ENCODE results near the gene OR13J1. TPM values are rescaled to one million over a fixed set of nuclear protein-coding genes. Genes with fewer than 3 reads are reported as not detected.

Gene OR13J1
- total RNA-seq, 1 experiment from 2014 or later = not detected

DNA sequence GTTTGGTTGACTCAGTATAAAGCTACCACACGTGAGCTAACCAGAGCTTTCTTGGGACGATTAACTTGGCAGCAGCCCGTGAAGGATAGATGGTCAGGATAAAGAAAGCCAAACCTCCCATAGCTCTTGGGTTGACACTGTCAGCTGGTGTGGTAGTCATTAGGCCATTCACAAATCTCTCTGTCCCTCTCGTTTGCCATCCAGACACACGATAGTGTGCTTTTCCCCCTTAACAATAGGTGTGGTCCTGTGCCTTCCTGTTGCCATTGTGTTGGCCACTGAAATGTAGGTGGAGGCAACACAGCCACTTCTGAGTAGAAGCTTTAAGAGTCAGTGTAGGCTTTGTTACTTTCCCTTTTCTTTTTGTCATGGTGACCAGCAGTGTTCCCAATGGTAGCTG, 11.7 kb downstream of the OR13J1 start:
- no peak overlapping the region for H3K27ac ChIP-seq (ENCODE audit: low read depth, low read length, poor library complexity, severe bottlenecking)
- no TSS peak for BruUV-seq (replicated peaks)
- no peaks in the 10 kb centered on the region for H3K4me1 ChIP-seq (ENCODE audit: insufficient read depth, low read length, poor library complexity, severe bottlenecking)
- intact Hi-C loops (cut with micrococcal nuclease; ENCODE audit: unreplicated experiment) = no loop called here
- H3K4me3 ChIP-seq (ENCODE audit: low read depth, low read length, poor library complexity, severe bottlenecking) = no peak overlapping the region
- H3K9me3 ChIP-seq (ENCODE audit: low read depth, low read length, poor library complexity, severe bottlenecking) = no peaks in the 10 kb centered on the region
- H3K36me3 ChIP-seq (ENCODE audit: insufficient read depth, low read length, poor library complexity, severe bottlenecking) = no peaks in the 10 kb centered on the region
- POLR2A ChIA-PET (ENCODE audit: low non-redundant PET) = no interaction called here
- H3K27me3 ChIP-seq (replicated peaks; ENCODE audit: insufficient read depth, low read depth, low read length, poor library complexity) = no peaks in the 10 kb centered on the region
- CTCF ChIA-PET = no interaction called here
- DNase-seq (ENCODE audit: low spot score) = no peak
- no peak for TF ChIP-seq EZH2 (IDR thresholded peaks at IDR 0.05; ENCODE audit: borderline replicate concordance, low read depth, low read length, poor library complexity, severe bottlenecking)
- TF ChIP-seq CTCF (conservative IDR thresholded peaks at IDR 0.05; ENCODE audit: low read depth, low read length) = no peak

DNA sequence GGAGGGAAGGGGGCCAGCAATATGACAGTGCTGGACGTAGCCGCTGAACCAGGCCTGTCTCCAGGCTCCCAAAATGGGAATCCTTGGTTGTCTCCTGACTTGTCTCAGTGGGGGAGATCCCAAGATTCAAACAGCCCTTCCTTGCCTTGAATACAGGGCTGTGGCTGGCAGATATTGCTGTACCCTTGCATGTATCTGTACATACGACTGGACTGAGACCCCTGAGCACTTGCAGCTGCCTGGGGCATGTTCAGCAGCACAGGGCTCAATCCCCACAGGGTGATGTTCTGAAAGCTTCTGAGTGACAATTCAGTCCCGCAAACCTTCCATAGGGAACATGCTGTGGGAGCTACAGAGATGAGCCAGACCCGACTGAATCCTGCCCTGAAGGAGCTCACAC, 13.3 kb downstream of the OR13J1 start:
- no peak overlapping the region for H3K4me3 ChIP-seq (ENCODE audit: low read depth, low read length, poor library complexity, severe bottlenecking)
- no peaks in the 10 kb centered on the region for H3K4me1 ChIP-seq (ENCODE audit: insufficient read depth, low read length, poor library complexity, severe bottlenecking)
- ChIA-PET POLR2A (ENCODE audit: low non-redundant PET) (no interaction called here), CTCF (interaction anchor here (0.6 kb wide), 1 partner anchor 26 kb away, joined by 3 read pairs; no protein-coding TSS in a partner anchor)
- no peaks in the 10 kb centered on the region for H3K27me3 ChIP-seq (replicated peaks; ENCODE audit: insufficient read depth, low read depth, low read length, poor library complexity)
- H3K36me3 ChIP-seq (ENCODE audit: insufficient read depth, low read length, poor library complexity, severe bottlenecking) = no peaks in the 10 kb centered on the region
- DNase-seq (ENCODE audit: low spot score) = no peak
- intact Hi-C loops (cut with micrococcal nuclease; ENCODE audit: unreplicated experiment) = no loop called here
- TF ChIP-seq CTCF (conservative IDR thresholded peaks at IDR 0.05; ENCODE audit: low read depth, low read length) = no peak
- no peak for TF ChIP-seq EZH2 (IDR thresholded peaks at IDR 0.05; ENCODE audit: borderline replicate concordance, low read depth, low read length, poor library complexity, severe bottlenecking)
- no peaks in the 10 kb centered on the region for H3K9me3 ChIP-seq (ENCODE audit: low read depth, low read length, poor library complexity, severe bottlenecking)
- no peak overlapping the region for H3K27ac ChIP-seq (ENCODE audit: low read depth, low read length, poor library complexity, severe bottlenecking)
- BruUV-seq (replicated peaks) = no TSS peak

- Histone ChIP-seq H3K4me3 (ENCODE audit: low read depth, low read length, poor library complexity, severe bottlenecking) (no peak overlapping the region), H3K9me3 (ENCODE audit: low read depth, low read length, poor library complexity, severe bottlenecking) (no peaks in the 10 kb centered on the region), H3K27me3 (replicated peaks; ENCODE audit: insufficient read depth, low read depth, low read length, poor library complexity) (no peaks in the 10 kb centered on the region), H3K27ac (ENCODE audit: low read depth, low read length, poor library complexity, severe bottlenecking) (no peak overlapping the region), H3K4me1 (ENCODE audit: insufficient read depth, low read length, poor library complexity, severe bottlenecking) (no peaks in the 10 kb centered on the region), H3K36me3 (ENCODE audit: insufficient read depth, low read length, poor library complexity, severe bottlenecking) (no peaks in the 10 kb centered on the region)
- no peak for DNase-seq (ENCODE audit: low spot score)
- ChIA-PET CTCF (no interaction called here), POLR2A (ENCODE audit: low non-redundant PET) (no interaction called here)
- no TSS peak for BruUV-seq (replicated peaks)
- intact Hi-C loops (cut with micrococcal nuclease; ENCODE audit: unreplicated experiment) = no loop called here
- TF ChIP-seq EZH2 (IDR thresholded peaks at IDR 0.05; ENCODE audit: borderline replicate concordance, low read depth, low read length, poor library complexity, severe bottlenecking) = no peak
- no peak for TF ChIP-seq CTCF (conservative IDR thresholded peaks at IDR 0.05; ENCODE audit: low read depth, low read length)
These were observed 14.0 kb downstream of the OR13J1 start for GRCh38 chr9:35856206-35856605.

All from A673 (cell line).